WERI-Rb-1 (cell line): ENCODE data around the gene CKAP4.

ENCODE experiments used
- DNase-seq: peaks from one replicate; pipeline ENCODE4 v3.0.0-alpha.2; 2020
- H3K27ac ChIP-seq: fragments of 250-450 bp; sonication (Bioruptor Pico); 2 replicates; pipeline ENCODE4 v1.5.1; 2020; ENCODE audit warnings: mild to moderate bottlenecking, moderate library complexity
- H3K27me3 ChIP-seq: fragments of 250-450 bp; sonication (Bioruptor Pico); 2 replicates; pipeline ENCODE4 v1.5.1; 2021; ENCODE audit warnings: mild to moderate bottlenecking, low read depth, moderate library complexity; ENCODE audit not compliant: insufficient read depth, severe bottlenecking
- H3K36me3 ChIP-seq: fragments of 250-450 bp; sonication (Bioruptor Pico); 2 replicates; pipeline ENCODE4 v1.5.1; 2020; ENCODE audit warnings: mild to moderate bottlenecking, moderate library complexity
- H3K4me3 ChIP-seq: 2 replicates; pipeline ENCODE4 v1.5.1; 2011; ENCODE audit warnings: low read depth, mild to moderate bottlenecking, control low read depth, low read length
- H3K9me3 ChIP-seq: fragments of 250-450 bp; sonication (Bioruptor Pico); 2 replicates; pipeline ENCODE4 v1.5.1; 2021; ENCODE audit warnings: mild to moderate bottlenecking, moderate library complexity; ENCODE audit not compliant: severe bottlenecking
- TF ChIP-seq, protein P1 (sequence below): IDR thresholded peaks from 2 replicates; pipeline ENCODE4 v1.5.1; 2011; ENCODE audit warnings: low read depth, mild to moderate bottlenecking, control low read depth, inconsistent platforms, low read length

The CKAP4 gene

DNA sequence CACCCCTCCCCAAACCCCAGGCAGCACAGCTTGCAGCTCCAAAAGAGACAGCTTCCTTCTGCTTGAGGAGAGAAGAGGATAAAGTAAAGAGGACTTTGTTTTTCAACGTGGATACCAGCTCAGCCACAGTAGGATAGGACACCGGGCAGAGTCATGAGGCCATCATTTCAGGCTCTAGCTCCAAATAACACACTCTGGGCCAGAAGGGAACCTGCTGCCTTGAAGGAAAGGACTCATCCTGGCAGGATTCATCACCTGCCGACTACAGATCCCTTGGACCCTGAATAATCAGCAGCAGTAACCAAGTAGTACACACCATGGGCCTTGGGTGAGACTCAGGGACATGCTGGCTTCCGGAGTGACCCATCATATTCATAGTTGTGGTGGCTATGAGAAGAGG lies 10.4 kb upstream of the CKAP4 start:
- Histone ChIP-seq H3K36me3 (no peaks in the 10 kb centered on the region), H3K4me3 (no peak overlapping the region), H3K27ac (no peak overlapping the region), H3K27me3 (no peaks in the 10 kb centered on the region), H3K9me3 (no peaks in the 10 kb centered on the region)
- TF ChIP-seq, protein P1, sequence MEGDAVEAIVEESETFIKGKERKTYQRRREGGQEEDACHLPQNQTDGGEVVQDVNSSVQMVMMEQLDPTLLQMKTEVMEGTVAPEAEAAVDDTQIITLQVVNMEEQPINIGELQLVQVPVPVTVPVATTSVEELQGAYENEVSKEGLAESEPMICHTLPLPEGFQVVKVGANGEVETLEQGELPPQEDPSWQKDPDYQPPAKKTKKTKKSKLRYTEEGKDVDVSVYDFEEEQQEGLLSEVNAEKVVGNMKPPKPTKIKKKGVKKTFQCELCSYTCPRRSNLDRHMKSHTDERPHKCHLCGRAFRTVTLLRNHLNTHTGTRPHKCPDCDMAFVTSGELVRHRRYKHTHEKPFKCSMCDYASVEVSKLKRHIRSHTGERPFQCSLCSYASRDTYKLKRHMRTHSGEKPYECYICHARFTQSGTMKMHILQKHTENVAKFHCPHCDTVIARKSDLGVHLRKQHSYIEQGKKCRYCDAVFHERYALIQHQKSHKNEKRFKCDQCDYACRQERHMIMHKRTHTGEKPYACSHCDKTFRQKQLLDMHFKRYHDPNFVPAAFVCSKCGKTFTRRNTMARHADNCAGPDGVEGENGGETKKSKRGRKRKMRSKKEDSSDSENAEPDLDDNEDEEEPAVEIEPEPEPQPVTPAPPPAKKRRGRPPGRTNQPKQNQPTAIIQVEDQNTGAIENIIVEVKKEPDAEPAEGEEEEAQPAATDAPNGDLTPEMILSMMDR: no peak
- DNase-seq: no peak

DNA sequence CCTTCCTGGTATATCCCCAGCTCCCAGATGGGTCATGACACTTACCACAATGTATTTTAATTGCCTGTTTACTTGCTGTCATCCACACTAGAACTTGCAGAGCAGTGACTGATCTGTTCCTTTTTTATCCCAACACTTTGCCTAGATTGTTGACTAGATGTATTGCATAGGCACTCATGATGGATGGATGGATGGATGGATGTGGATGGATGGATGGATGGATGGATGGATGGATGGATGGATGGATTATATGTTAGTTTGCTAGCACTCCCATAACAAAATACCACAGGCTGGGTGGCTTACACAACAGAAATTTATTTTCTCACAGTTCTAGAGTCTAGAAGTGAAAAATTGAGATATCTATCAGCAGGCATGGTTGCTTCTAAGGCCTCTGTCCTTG lies 8.7 kb upstream of the CKAP4 start:
- DNase-seq: no peak
- Histone ChIP-seq H3K27ac (no peak overlapping the region), H3K27me3 (no peaks in the 10 kb centered on the region), H3K9me3 (no peaks in the 10 kb centered on the region), H3K36me3 (no peaks in the 10 kb centered on the region), H3K4me3 (no peak overlapping the region)
- TF ChIP-seq, protein P1: no peak

DNA sequence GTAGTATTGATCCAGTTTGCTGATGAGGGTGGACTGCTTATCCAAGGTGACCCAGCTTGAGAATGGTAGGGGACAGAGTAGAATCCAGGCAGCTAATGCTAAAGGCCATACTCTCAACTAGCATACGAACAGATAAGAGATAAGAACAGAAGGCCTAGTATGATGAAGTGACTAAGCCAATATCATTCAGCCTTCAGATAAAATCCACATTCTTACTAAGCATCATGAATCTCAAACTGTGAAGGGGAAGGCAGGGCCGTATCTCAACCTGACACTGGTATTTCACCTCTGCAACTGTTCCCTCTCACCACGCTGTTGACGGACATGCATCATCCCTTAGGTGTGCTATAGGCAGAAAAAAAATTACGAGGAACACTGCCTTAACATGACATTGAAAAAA lies 8.1 kb upstream of the CKAP4 start:
- no peaks in the 10 kb centered on the region for H3K36me3 ChIP-seq
- H3K27ac ChIP-seq: no peak overlapping the region
- H3K27me3 ChIP-seq: no peaks in the 10 kb centered on the region
- H3K4me3 ChIP-seq: no peak overlapping the region
- TF ChIP-seq, protein P1: no peak
- no peak for DNase-seq
- no peaks in the 10 kb centered on the region for H3K9me3 ChIP-seq

DNA sequence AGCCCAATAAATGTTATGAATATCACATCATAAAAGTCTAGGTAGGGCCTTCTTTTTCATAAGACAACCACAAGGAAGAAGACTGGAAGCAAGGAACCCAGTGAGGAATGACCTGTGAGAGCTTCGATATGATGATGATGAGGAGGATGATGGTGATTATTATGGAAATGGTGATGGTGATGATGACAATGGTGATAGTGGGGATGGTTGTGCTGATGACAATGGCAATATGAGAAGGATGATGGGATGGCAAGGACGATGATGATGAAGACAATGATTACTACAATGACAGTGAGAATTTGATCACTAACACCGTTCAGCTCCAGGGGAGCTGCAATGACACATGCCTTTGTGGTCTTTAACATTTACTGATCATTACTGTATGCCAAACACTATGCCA lies 7.7 kb upstream of the CKAP4 start:
- Histone ChIP-seq H3K9me3 (no peaks in the 10 kb centered on the region), H3K36me3 (no peaks in the 10 kb centered on the region), H3K4me3 (no peak overlapping the region), H3K27ac (no peak overlapping the region), H3K27me3 (no peaks in the 10 kb centered on the region)
- TF ChIP-seq, protein P1: no peak
- no peak for DNase-seq

DNA sequence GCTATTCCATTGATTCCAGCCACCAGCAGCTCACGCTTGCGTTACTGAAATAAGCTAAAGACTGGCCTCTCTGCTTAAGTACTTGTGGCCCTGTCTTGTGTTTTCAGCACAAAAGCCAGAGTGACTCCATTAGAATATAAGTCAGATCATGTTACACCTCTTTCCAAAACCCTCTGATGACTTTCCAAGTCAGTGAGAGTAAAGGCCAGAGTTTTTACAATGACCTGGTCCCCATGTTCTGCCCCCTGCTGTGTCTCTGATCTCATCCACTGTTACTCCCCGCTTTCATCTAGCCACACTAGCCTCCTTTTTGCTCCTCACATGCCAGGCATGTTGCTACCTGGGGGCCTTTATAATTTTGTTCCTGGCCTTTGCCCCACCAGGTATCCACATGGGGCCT lies 6.9 kb upstream of the CKAP4 start:
- no peaks in the 10 kb centered on the region for H3K9me3 ChIP-seq
- H3K36me3 ChIP-seq: no peaks in the 10 kb centered on the region
- TF ChIP-seq, protein P1: no peak
- no peak for DNase-seq
- no peak overlapping the region for H3K27ac ChIP-seq
- H3K27me3 ChIP-seq: no peaks in the 10 kb centered on the region
- no peak overlapping the region for H3K4me3 ChIP-seq

DNA sequence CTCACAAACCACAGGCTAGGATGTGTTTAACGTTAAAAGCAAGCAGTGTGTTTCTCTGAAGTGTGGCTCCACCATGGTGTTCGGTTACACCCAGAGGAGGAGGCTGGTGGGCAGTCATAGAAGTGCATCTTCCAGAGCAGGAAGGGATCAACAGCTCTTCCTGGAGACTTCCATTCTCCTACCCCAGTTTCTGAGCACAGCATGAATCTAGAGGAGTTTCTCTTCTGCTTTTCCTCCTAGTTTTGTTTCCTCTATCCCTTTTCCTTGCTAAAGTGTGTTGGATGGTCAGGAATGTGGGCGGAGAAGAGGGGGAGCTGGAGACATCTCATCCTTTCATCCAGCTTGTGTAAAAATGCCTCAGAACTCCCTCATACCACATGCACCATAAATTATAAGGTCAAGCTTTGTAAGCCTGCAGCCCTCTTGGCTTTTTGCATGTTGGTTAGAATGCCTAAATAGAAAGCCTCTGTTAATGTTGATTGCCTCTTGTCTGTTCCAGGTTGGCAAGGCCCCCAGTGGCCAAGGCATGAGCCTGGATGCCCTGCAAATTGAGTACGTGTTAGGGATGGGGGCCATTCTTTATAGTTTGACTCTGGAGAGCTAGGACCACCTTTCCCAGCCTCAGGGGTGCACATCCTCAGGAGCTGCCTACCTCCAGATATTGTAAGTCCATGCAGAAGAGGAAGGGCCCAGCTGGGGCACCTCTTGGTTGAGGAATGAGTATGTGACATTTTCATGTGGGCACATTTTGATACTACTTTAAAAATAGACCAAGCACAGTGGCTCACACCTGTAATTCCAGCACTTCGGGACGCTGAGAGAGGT lies 4.0 kb upstream of the CKAP4 start:
- Histone ChIP-seq H3K9me3 (no peaks in the 10 kb centered on the region), H3K27ac (no peak overlapping the region), H3K4me3 (no peak overlapping the region), H3K27me3 (no peaks in the 10 kb centered on the region), H3K36me3 (no peaks in the 10 kb centered on the region)
- TF ChIP-seq, protein P1: no peak
- DNase-seq: no peak
